HepG2 (cell line): ENCODE measurements around the gene CORO1A. TPM values are rescaled to one million over a fixed set of nuclear protein-coding genes. Genes with fewer than 3 reads are reported as not detected.

Source experiments
- ATAC-seq: fragments of 200-7000 bp; cut with Tn5 transposase; 3 replicates; pipeline ENCODE4 v1.9.1; 2020; ENCODE audit warnings: mild to moderate bottlenecking, moderate library complexity
- BruUV-seq: library from RNA; stranded (reverse); fragments of 400-500 nt; replicated peaks from 2 replicates; lab custom pipeline; 2021; lab: Mats Ljungman, UMichigan
- CTCF ChIA-PET: fragments of 300-600 bp; formaldehyde crosslinking; extraction: SDS; loops from one replicate; lab custom pipeline; 2021; ENCODE audit warnings: low total read pairs, inconsistent platforms, low intra/inter-chr PET ratio; lab: Yijun Ruan, JAX
- POLR2A ChIA-PET: fragments of 350-600 bp; sonication (Branson Sonifier 250); formaldehyde crosslinking; loops from one replicate; lab custom pipeline; 2020; ENCODE audit warnings: antibody characterized with exemption, inconsistent platforms; lab: Yijun Ruan, JAX
- DNase-seq: peaks from one replicate; pipeline ENCODE4 v3.0.0-alpha.2; 2015; ENCODE audit warnings: low spot score
- FAIRE-seq: peaks from 3 replicates; lab custom pipeline; 2011; peaks lifted over from hg19 to GRCh38; lab: Jason Lieb, UNC
- H2AFZ ChIP-seq: one replicate; pipeline ENCODE4 v1.6.1; 2011; ENCODE audit warnings: low read length, inconsistent platforms
- H3K27ac ChIP-seq: fragments of 300-600 bp; 3 replicates; pipeline ENCODE4 v1.8.0; 2011; ENCODE audit warnings: mixed run types, mild to moderate bottlenecking, mixed read lengths, low read length, inconsistent platforms; ENCODE audit not compliant: insufficient read depth; ENCODE audit errors: extremely low read length
- H3K27me3 ChIP-seq, 2 experiments: fragments of 200-600 bp in 1 of 2; 2 replicates in 1 of 2; 3 replicates in 1 of 2; pipeline versions ENCODE4 v1.6.0 to v1.8.0; 2011; ENCODE audit warnings: low read length in 2 of 2, mild to moderate bottlenecking in 2 of 2, moderate library complexity in 2 of 2, inconsistent platforms in 1 of 2; ENCODE audit not compliant: insufficient read depth in 2 of 2, control insufficient read depth in 1 of 2
- H3K36me3 ChIP-seq, 2 experiments: fragments of 200-600 bp in 1 of 2; replicated peaks in 1 of 2; 2 replicates in 1 of 2; 3 replicates in 1 of 2; pipeline versions ENCODE4 v1.5.1 to v1.8.0; 2011; ENCODE audit warnings: low read length in 2 of 2, inconsistent platforms in 1 of 2; ENCODE audit not compliant: insufficient read depth in 2 of 2, control insufficient read depth in 1 of 2
- H3K4me1 ChIP-seq: 2 replicates; pipeline ENCODE4 v1.5.1; 2012; ENCODE audit warnings: low read length, inconsistent platforms; ENCODE audit not compliant: insufficient read depth
- H3K4me2 ChIP-seq: 2 replicates; pipeline ENCODE4 v1.6.0; 2011; ENCODE audit warnings: low read depth, low read length, inconsistent platforms
- H3K4me3 ChIP-seq, 3 experiments: fragments of 200-600 bp in 1 of 3; sonication (generic), shearing (Covaris generic) in 1 of 3; replicated peaks in 1 of 3; 2 replicates each; pipeline ENCODE4 v1.5.1; 2011 to 2016; ENCODE audit warnings: low read length in 3 of 3, inconsistent platforms in 2 of 3, low read depth in 2 of 3, mild to moderate bottlenecking in 2 of 3, control low read depth in 1 of 3, mixed read lengths in 1 of 3; ENCODE audit not compliant: insufficient read depth in 1 of 3
- H3K79me2 ChIP-seq: one replicate; pipeline ENCODE4 v1.6.1; 2011; ENCODE audit warnings: low read length, inconsistent platforms; ENCODE audit not compliant: insufficient read depth
- H3K9ac ChIP-seq: 2 replicates; pipeline ENCODE4 v1.6.0; 2011; ENCODE audit warnings: mild to moderate bottlenecking, low read depth, low read length, inconsistent platforms; ENCODE audit not compliant: insufficient read depth
- H3K9me3 ChIP-seq: 2 replicates; pipeline ENCODE4 v1.5.1; 2012; ENCODE audit warnings: mild to moderate bottlenecking, low read length
- H4K20me1 ChIP-seq: 2 replicates; pipeline ENCODE4 v1.6.0; 2011; ENCODE audit warnings: inconsistent platforms, mild to moderate bottlenecking, low read length, moderate library complexity; ENCODE audit not compliant: insufficient read depth
- AGO2 ChIP-seq: fragments of 200-400 bp; formaldehyde crosslinking; optimal IDR thresholded peaks from 2 replicates; pipeline ENCODE3; 2017; ENCODE audit warnings: mild to moderate bottlenecking, low read depth, low read length, moderate library complexity
- CBX2 ChIP-seq, 2 experiments: fragments of 200-600 bp in 1 of 2; sonication (generic); formaldehyde crosslinking in 1 of 2; IDR thresholded peaks; 2 replicates each; pipeline versions ENCODE4 v1.7.0 to v1.8.1; 2018 to 2022; ENCODE audit warnings: low read depth in 2 of 2, low read length in 1 of 2, mild to moderate bottlenecking in 1 of 2, missing genetic modification reagents in 1 of 2
- GABPB1 ChIP-seq: IDR thresholded peaks from 2 replicates; pipeline ENCODE4 v1.6.1; 2016; ENCODE audit warnings: mild to moderate bottlenecking, missing genetic modification reagents, moderate library complexity, missing compliant biosample characterization
- MAF1 ChIP-seq: sonication (generic); formaldehyde crosslinking; IDR thresholded peaks from 2 replicates; pipeline ENCODE4 v1.5.0; 2020; ENCODE audit warnings: missing genetic modification reagents, borderline replicate concordance
- NFE2L2 ChIP-seq: fragments of 150-350 bp; IDR thresholded peaks from 2 replicates; pipeline ENCODE4 v1.6.1; 2014; ENCODE audit warnings: low read length
- NFIC ChIP-seq: IDR thresholded peaks from 2 replicates; pipeline ENCODE4 v1.6.1; 2012; ENCODE audit warnings: mild to moderate bottlenecking, low read length, inconsistent platforms
- RAD51 ChIP-seq: fragments of 450-650 bp; IDR thresholded peaks from 2 replicates; pipeline ENCODE4 v1.6.1; 2016; ENCODE audit warnings: borderline replicate concordance
- WGBS: methylation state at CpG from one replicate; pipeline ENCODE4 v1.1.6; 2017; ENCODE audit warnings: low lambda C conversion rate; 5-methylcytosine and 5-hydroxymethylcytosine counted together
- in situ Hi-C: cut with HindIII; loops from 2 replicates; pipeline ENCODE4 v1.10.0; 2017; ENCODE audit warnings: low pct_unique_long_range_greater_than_20kb; ENCODE audit not compliant: extremely low pct_ligation_motif_present
- intact Hi-C: fragments of 100-400 bp; cut with micrococcal nuclease; formaldehyde crosslinking; loops from one replicate; pipeline ENCODE4 v1.10.0; 2022; ENCODE audit not compliant: unreplicated experiment
- polyA plus RNA-seq, 8 experiments: library from polyadenylated mRNA; depleted of rRNA in 3 of 8; stranded (reverse) in 7 of 8; unstranded in 1 of 8; fragments of >200 nt; fragmentation: Illumina TruSeq in 4 of 8; extraction: Trizol in 4 of 8; gene quantifications; 2 replicates each; pipeline versions ENCODE4 v1.2.1 to v1.2.3, GENCODE V29; 2011 to 2016; ENCODE audit warnings: low read depth in 4 of 8, missing spikeins in 1 of 8, mixed read lengths in 1 of 8; ENCODE audit not compliant: insufficient read depth in 1 of 8
- total RNA-seq, 5 experiments: library from RNA; depleted of rRNA; stranded (reverse); fragments of >200 nt; fragmentation: Illumina TruSeq; extraction: Trizol; gene quantifications; 2 replicates each; pipeline ENCODE4 v1.2.3, GENCODE V29; 2016; ENCODE audit warnings: low read depth in 1 of 5
- TF ChIP-seq, protein P1 (sequence below): sonication (generic); formaldehyde crosslinking; IDR thresholded peaks from 2 replicates; pipeline ENCODE4 v1.4.0; 2020; ENCODE audit warnings: missing genetic modification reagents, borderline replicate concordance
- TF ChIP-seq, protein P2 (sequence below): sonication (generic); formaldehyde crosslinking; IDR thresholded peaks from 2 replicates; pipeline ENCODE4 v1.5.1; 2020; ENCODE audit warnings: mild to moderate bottlenecking, missing genetic modification reagents
- TF ChIP-seq, protein P3 (sequence below): sonication (generic); formaldehyde crosslinking; IDR thresholded peaks from 2 replicates; pipeline ENCODE4 v1.4.0; 2020; ENCODE audit warnings: missing genetic modification reagents

The CORO1A gene
- total and polyA plus RNA-seq, 2 of the 13 experiments (the other 11 are each of a cell fraction or from before 2014, with no cell fraction given) = 6.5 to 12.9 TPM

DNA sequence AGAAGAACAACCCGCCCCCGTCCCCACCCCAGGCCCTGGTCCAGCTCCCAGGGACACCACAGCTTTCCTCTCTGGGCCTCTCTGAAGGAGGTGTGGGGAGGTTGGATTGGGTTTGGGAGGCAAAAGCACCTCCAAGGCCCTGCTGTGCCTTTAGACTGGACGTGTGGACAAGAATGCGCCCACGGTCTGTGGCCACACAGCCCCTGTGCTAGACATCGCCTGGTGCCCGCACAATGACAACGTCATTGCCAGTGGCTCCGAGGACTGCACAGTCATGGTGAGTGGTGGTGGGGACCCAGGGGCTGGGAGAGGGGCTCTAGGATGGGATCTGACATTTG is 3.0 kb downstream of the CORO1A start:
- in situ Hi-C loops = no loop called here
- Histone ChIP-seq H2AFZ (no peak overlapping the region), H3K36me3 (no peaks in the 10 kb centered on the region), H3K27ac (no peak overlapping the region), H3K4me1 (peaks cover 32% of the 10 kb centered on the region), H3K79me2 (no peaks in the 10 kb centered on the region), H4K20me1 (no peaks in the 10 kb centered on the region)
- ATAC-seq (no peak), FAIRE-seq (no peak)
- intact Hi-C loops = no loop called here
- WGBS = 97% methylated on average over 8 of the region's 9 CpGs
- TF ChIP-seq, protein P1, sequence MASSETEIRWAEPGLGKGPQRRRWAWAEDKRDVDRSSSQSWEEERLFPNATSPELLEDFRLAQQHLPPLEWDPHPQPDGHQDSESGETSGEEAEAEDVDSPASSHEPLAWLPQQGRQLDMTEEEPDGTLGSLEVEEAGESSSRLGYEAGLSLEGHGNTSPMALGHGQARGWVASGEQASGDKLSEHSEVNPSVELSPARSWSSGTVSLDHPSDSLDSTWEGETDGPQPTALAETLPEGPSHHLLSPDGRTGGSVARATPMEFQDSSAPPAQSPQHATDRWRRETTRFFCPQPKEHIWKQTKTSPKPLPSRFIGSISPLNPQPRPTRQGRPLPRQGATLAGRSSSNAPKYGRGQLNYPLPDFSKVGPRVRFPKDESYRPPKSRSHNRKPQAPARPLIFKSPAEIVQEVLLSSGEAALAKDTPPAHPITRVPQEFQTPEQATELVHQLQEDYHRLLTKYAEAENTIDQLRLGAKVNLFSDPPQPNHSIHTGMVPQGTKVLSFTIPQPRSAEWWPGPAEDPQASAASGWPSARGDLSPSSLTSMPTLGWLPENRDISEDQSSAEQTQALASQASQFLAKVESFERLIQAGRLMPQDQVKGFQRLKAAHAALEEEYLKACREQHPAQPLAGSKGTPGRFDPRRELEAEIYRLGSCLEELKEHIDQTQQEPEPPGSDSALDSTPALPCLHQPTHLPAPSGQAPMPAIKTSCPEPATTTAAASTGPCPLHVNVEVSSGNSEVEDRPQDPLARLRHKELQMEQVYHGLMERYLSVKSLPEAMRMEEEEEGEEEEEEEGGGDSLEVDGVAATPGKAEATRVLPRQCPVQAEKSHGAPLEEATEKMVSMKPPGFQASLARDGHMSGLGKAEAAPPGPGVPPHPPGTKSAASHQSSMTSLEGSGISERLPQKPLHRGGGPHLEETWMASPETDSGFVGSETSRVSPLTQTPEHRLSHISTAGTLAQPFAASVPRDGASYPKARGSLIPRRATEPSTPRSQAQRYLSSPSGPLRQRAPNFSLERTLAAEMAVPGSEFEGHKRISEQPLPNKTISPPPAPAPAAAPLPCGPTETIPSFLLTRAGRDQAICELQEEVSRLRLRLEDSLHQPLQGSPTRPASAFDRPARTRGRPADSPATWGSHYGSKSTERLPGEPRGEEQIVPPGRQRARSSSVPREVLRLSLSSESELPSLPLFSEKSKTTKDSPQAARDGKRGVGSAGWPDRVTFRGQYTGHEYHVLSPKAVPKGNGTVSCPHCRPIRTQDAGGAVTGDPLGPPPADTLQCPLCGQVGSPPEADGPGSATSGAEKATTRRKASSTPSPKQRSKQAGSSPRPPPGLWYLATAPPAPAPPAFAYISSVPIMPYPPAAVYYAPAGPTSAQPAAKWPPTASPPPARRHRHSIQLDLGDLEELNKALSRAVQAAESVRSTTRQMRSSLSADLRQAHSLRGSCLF = no peak
- TF ChIP-seq CBX2 (IDR thresholded peaks at IDR 0.05; ENCODE audit: low read depth, low read length) = no peak
- no peak for TF ChIP-seq CBX2 (CRISPR knock-in tag; IDR thresholded peaks at IDR 0.05; ENCODE audit: low read depth)
- TF ChIP-seq AGO2 = peak; percentile 42
- peak; percentile 35; the same call in 1 of the 2 replicates for TF ChIP-seq NFE2L2
- TF ChIP-seq, protein P2, sequence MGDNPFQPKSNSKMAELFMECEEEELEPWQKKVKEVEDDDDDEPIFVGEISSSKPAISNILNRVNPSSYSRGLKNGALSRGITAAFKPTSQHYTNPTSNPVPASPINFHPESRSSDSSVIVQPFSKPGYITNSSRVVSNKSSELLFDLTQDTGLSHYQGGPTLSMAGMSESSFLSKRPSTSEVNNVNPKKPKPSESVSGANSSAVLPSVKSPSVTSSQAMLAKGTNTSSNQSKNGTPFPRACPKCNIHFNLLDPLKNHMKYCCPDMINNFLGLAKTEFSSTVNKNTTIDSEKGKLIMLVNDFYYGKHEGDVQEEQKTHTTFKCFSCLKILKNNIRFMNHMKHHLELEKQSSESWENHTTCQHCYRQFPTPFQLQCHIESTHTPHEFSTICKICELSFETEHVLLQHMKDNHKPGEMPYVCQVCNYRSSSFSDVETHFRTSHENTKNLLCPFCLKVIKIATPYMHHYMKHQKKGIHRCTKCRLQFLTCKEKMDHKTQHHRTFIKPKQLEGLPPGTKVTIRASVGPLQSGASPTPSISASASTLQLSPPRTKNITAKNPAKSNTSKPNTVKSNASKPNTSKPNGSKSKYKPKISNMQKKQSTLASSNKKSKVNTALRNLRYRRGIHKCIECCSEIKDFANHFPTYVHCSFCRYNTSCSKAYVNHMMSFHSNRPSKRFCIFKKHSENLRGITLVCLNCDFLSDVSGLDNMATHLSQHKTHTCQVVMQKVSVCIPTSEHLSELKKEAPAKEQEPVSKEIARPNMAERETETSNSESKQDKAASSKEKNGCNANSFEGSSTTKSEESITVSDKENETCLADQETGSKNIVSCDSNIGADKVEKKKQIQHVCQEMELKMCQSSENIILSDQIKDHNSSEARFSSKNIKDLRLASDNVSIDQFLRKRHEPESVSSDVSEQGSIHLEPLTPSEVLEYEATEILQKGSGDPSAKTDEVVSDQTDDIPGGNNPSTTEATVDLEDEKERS = no peak
- TF ChIP-seq, protein P3, sequence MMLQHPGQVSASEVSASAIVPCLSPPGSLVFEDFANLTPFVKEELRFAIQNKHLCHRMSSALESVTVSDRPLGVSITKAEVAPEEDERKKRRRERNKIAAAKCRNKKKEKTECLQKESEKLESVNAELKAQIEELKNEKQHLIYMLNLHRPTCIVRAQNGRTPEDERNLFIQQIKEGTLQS (CRISPR knock-in tag) = no peak
- TF ChIP-seq RAD51 = no peak
- no peak for TF ChIP-seq MAF1
- no peak for TF ChIP-seq NFIC
- 0 out of 2 replicates have a peak, but pooled peaks have one; percentile 1 for TF ChIP-seq GABPB1 (CRISPR knock-in tag)
- TF ChIP-seq, all 625 proteins: peak for 3
- Histone ChIP-seq H3K9ac (no peak overlapping the region), H3K4me3 (no peak overlapping the region), H3K9me3 (no peaks in the 10 kb centered on the region), H3K4me2 (no peak overlapping the region), H3K27me3 (no peaks in the 10 kb centered on the region; a peak in 1 of 5 replicates)
- ChIA-PET POLR2A (no interaction called here), CTCF (interaction anchor here (0.9 kb wide), 1 partner anchor 73 kb away, joined by 3 read pairs; the partner anchor contains the start of gene GDPD3)
- DNase-seq = no peak
- no TSS peak for BruUV-seq
